ENCODE results near the gene C11orf98. TPM values are rescaled to one million over a fixed set of nuclear protein-coding genes. Genes with fewer than 3 reads are reported as not detected.
A peak's percentile ranks its signal among the peaks of the same experiment; 100 is the strongest.

C11orf98 gene
- total and polyA plus RNA-seq, 2 of the 13 experiments (the other 11 are each of a cell fraction or from before 2014, with no cell fraction given) = 30.4 to 91.8 TPM

DNA sequence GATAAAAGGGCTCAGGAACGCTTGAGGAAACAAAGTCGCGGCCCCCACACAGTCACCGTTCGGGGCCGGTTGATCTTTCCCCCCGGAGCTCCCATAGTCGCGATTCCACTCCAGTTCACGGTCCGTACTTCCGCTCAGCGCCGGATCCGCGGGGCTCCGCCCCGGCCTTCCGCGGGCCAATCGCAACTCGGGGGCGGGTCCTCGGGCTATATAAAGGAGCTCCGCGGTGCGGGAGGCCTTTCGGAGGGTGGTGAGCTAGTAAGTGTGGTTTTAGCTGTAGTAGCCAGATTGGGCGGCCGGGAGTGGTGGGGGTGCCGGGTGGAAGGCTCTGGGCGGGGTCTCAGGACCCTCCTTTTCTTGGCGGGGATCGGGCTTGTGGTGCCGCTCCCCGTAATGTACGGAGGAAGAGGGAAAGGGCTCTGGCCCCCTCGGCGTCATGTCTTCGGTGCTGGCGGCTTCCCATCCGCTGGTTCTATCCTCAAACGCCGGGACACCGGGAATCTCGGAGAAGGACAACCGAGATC is at the start of gene C11orf98, which contains the start of gene CSKMT (continued):
- TF ChIP-seq, protein P1, sequence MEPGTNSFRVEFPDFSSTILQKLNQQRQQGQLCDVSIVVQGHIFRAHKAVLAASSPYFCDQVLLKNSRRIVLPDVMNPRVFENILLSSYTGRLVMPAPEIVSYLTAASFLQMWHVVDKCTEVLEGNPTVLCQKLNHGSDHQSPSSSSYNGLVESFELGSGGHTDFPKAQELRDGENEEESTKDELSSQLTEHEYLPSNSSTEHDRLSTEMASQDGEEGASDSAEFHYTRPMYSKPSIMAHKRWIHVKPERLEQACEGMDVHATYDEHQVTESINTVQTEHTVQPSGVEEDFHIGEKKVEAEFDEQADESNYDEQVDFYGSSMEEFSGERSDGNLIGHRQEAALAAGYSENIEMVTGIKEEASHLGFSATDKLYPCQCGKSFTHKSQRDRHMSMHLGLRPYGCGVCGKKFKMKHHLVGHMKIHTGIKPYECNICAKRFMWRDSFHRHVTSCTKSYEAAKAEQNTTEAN (CRISPR knock-in tag; conservative IDR thresholded peaks at IDR 0.05) = 0 out of 2 replicates have a peak, but pooled peaks have one; percentile 33
- 0 out of 2 replicates have a peak, but pooled peaks have one; percentile 74 for TF ChIP-seq CC2D1A (CRISPR knock-in tag; IDR thresholded peaks at IDR 0.05)
- TF ChIP-seq, protein P2, sequence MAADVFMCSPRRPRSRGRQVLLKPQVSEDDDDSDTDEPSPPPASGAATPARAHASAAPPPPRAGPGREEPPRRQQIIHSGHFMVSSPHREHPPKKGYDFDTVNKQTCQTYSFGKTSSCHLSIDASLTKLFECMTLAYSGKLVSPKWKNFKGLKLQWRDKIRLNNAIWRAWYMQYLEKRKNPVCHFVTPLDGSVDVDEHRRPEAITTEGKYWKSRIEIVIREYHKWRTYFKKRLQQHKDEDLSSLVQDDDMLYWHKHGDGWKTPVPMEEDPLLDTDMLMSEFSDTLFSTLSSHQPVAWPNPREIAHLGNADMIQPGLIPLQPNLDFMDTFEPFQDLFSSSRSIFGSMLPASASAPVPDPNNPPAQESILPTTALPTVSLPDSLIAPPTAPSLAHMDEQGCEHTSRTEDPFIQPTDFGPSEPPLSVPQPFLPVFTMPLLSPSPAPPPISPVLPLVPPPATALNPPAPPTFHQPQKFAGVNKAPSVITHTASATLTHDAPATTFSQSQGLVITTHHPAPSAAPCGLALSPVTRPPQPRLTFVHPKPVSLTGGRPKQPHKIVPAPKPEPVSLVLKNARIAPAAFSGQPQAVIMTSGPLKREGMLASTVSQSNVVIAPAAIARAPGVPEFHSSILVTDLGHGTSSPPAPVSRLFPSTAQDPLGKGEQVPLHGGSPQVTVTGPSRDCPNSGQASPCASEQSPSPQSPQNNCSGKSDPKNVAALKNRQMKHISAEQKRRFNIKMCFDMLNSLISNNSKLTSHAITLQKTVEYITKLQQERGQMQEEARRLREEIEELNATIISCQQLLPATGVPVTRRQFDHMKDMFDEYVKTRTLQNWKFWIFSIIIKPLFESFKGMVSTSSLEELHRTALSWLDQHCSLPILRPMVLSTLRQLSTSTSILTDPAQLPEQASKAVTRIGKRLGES (CRISPR knock-in tag; IDR thresholded peaks at IDR 0.05; ENCODE audit: borderline replicate concordance) = no peak
- TF ChIP-seq, protein P3, sequence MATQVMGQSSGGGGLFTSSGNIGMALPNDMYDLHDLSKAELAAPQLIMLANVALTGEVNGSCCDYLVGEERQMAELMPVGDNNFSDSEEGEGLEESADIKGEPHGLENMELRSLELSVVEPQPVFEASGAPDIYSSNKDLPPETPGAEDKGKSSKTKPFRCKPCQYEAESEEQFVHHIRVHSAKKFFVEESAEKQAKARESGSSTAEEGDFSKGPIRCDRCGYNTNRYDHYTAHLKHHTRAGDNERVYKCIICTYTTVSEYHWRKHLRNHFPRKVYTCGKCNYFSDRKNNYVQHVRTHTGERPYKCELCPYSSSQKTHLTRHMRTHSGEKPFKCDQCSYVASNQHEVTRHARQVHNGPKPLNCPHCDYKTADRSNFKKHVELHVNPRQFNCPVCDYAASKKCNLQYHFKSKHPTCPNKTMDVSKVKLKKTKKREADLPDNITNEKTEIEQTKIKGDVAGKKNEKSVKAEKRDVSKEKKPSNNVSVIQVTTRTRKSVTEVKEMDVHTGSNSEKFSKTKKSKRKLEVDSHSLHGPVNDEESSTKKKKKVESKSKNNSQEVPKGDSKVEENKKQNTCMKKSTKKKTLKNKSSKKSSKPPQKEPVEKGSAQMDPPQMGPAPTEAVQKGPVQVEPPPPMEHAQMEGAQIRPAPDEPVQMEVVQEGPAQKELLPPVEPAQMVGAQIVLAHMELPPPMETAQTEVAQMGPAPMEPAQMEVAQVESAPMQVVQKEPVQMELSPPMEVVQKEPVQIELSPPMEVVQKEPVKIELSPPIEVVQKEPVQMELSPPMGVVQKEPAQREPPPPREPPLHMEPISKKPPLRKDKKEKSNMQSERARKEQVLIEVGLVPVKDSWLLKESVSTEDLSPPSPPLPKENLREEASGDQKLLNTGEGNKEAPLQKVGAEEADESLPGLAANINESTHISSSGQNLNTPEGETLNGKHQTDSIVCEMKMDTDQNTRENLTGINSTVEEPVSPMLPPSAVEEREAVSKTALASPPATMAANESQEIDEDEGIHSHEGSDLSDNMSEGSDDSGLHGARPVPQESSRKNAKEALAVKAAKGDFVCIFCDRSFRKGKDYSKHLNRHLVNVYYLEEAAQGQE (IDR thresholded peaks at IDR 0.05; ENCODE audit: borderline replicate concordance in 1 of 2, low read depth in 1 of 2, low read length in 2 of 2) = peak in 1 of 2 experiments; percentile 80; a peak in 1 of 4 replicates
- TF ChIP-seq ZNF674 (CRISPR knock-in tag; IDR thresholded peaks at IDR 0.05; ENCODE audit: low read depth) = no peak
- peak; percentile 52; the same call in 1 of the 2 replicates for TF ChIP-seq NRL (CRISPR knock-in tag; IDR thresholded peaks at IDR 0.05; ENCODE audit: borderline replicate concordance)
- TF ChIP-seq ZNF329 (CRISPR knock-in tag; IDR thresholded peaks at IDR 0.05; ENCODE audit: low read depth) = no peak; the same call in 1 of the 2 replicates
- TF ChIP-seq FOXK2 (IDR thresholded peaks at IDR 0.05) = no peak
- 0 out of 2 replicates have a peak, but pooled peaks have one; percentile 9 for TF ChIP-seq ZNF549 (CRISPR knock-in tag; IDR thresholded peaks at IDR 0.05)
- TF ChIP-seq KAT2B (IDR thresholded peaks at IDR 0.05; ENCODE audit: borderline replicate concordance, low read depth, low read length) = no peak
- peak; percentile 26; the same call in 1 of the 2 replicates for TF ChIP-seq EEA1 (CRISPR knock-in tag; IDR thresholded peaks at IDR 0.05; ENCODE audit: borderline replicate concordance)
- no peak for TF ChIP-seq FOXM1 (CRISPR knock-in tag; IDR thresholded peaks at IDR 0.05)
- TF ChIP-seq SNRNP70 (IDR thresholded peaks at IDR 0.05; ENCODE audit: low read depth, low read length) = no peak
- no peak for TF ChIP-seq ZNF562 (CRISPR knock-in tag; IDR thresholded peaks at IDR 0.05; ENCODE audit: borderline replicate concordance)
- TF ChIP-seq, protein P4, sequence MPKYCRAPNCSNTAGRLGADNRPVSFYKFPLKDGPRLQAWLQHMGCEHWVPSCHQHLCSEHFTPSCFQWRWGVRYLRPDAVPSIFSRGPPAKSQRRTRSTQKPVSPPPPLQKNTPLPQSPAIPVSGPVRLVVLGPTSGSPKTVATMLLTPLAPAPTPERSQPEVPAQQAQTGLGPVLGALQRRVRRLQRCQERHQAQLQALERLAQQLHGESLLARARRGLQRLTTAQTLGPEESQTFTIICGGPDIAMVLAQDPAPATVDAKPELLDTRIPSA (CRISPR knock-in tag; IDR thresholded peaks at IDR 0.05; ENCODE audit: borderline replicate concordance) = no peak
- 0 out of 2 replicates have a peak, but pooled peaks have one; percentile 73 for TF ChIP-seq ZNF264 (CRISPR knock-in tag; IDR thresholded peaks at IDR 0.05)
- TF ChIP-seq, protein P5, sequence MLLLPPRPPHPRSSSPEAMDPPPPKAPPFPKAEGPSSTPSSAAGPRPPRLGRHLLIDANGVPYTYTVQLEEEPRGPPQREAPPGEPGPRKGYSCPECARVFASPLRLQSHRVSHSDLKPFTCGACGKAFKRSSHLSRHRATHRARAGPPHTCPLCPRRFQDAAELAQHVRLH (CRISPR knock-in tag; IDR thresholded peaks at IDR 0.05; ENCODE audit: borderline replicate concordance, low read depth) = no peak
- TF ChIP-seq SP2 (CRISPR knock-in tag; IDR thresholded peaks at IDR 0.05) = peak; percentile 68
- peak; percentile 75; the same call in 1 of the 2 replicates for TF ChIP-seq SMYD3 (CRISPR knock-in tag; IDR thresholded peaks at IDR 0.05)
- 0 out of 2 replicates have a peak, but pooled peaks have one; percentile 19 for TF ChIP-seq ZNF703 (CRISPR knock-in tag; IDR thresholded peaks at IDR 0.05; ENCODE audit: borderline replicate concordance)
- TF ChIP-seq TAF15 (IDR thresholded peaks at IDR 0.05; ENCODE audit: low read depth, low read length, poor library complexity, severe bottlenecking) = peak; percentile 99

All from HepG2 (cell line).